ENCODE data around the gene GABPB1.

- no peak for TF ChIP-seq CTCF (IDR thresholded peaks at IDR 0.05 in 4 of 5, conservative IDR thresholded peaks at IDR 0.05 in 1 of 5)
- TF ChIP-seq POLR2A (IDR thresholded peaks at IDR 0.05), result no peak
Measured at GRCh38 chr15:50278496-50278895, 76.5 kb downstream of the GABPB1 start.
